ENCODE results near the gene POLE2. TPM values are rescaled to one million over a fixed set of nuclear protein-coding genes. Genes with fewer than 3 reads are reported as not detected.
"Not testable (repeated sequence)": the region's sequence is repeated elsewhere in the genome, so short reads cannot be mapped to it uniquely, and the experiment has no call there.

POLE2 gene
- total RNA-seq, 1 donor from 2014 or later: 0.78 TPM

GRCh38 chr14:49621114-49621881 lies 66.7 kb downstream of the POLE2 start:
- DNase-seq (ENCODE audit: low spot score): peak; percentile 91
- intact Hi-C loops (cut with DNase I): loop anchor here (2.0 kb wide), 1 partner anchor 14 kb away; the partner anchor contains the start of gene DNAAF2

- peak; percentile 99 for DNase-seq (ENCODE audit: low spot score)
- intact Hi-C loops (cut with DNase I): loop anchor here (2.0 kb wide), 1 partner anchor 14 kb away; the partner anchor contains the start of gene DNAAF2
Observed at GRCh38 chr14:49620182-49621113, 67.6 kb downstream of the POLE2 start, which contains the start of the genes MGAT2 and RPL36AL. MGAT2 (plus strand) TSS chr14:49620799; CDS start chr14:49621269, 470 bp downstream. RPL36AL (minus strand) TSS chr14:49620626; CDS start chr14:49619104, 1,522 bp downstream.

GRCh38 chr14:49619730-49620129 lies 68.3 kb downstream of the POLE2 start:
- no peak for DNase-seq (ENCODE audit: low spot score)
- intact Hi-C loops (cut with DNase I): loop anchor here (2.0 kb wide), 1 partner anchor 15 kb away; the partner anchor contains the start of gene DNAAF2

GRCh38 chr14:49619273-49619672 lies 68.7 kb downstream of the POLE2 start:
- DNase-seq (ENCODE audit: low spot score); intact Hi-C loops (cut with DNase I): not testable (repeated sequence)

GRCh38 chr14:49617852-49618519 lies 70.0 kb downstream of the POLE2 start:
- intact Hi-C loops (cut with DNase I): no loop called here
- no peak for DNase-seq (ENCODE audit: low spot score)

- DNase-seq (ENCODE audit: low spot score): no peak
- intact Hi-C loops (cut with DNase I): no loop called here
Observed at GRCh38 chr14:49615776-49616175, 72.2 kb downstream of the POLE2 start.

- intact Hi-C loops (cut with DNase I): no loop called here
- no peak for DNase-seq (ENCODE audit: low spot score)
Observed at GRCh38 chr14:49614196-49614595, 73.8 kb downstream of the POLE2 start.

GRCh38 chr14:49612671-49613070 lies 75.3 kb downstream of the POLE2 start:
- no peak for DNase-seq (ENCODE audit: low spot score)
- intact Hi-C loops (cut with DNase I): no loop called here

- DNase-seq (ENCODE audit: low spot score): no peak
- intact Hi-C loops (cut with DNase I): no loop called here
Observed at GRCh38 chr14:49612251-49612650, 75.8 kb downstream of the POLE2 start.

GRCh38 chr14:49607583-49607982 lies 80.4 kb downstream of the POLE2 start:
- intact Hi-C loops (cut with DNase I): no loop called here

GRCh38 chr14:49598485-49599300 lies 89.3 kb downstream of the POLE2 start, which contains the start of gene LRR1:
LRR1 (plus strand) TSS chr14:49598940; CDS start chr14:49599021, 81 bp downstream.
- intact Hi-C loops (cut with DNase I): no loop called here
- DNase-seq (ENCODE audit: low spot score): peak; percentile 95

More at GRCh38 chr14:49607583-49607982, 80.4 kb downstream of the POLE2 start:
- DNase-seq (ENCODE audit: low spot score): no peak

- DNase-seq (ENCODE audit: low spot score): no peak
- intact Hi-C loops (cut with DNase I): no loop called here
Observed at GRCh38 chr14:49598189-49598484, 89.9 kb downstream of the POLE2 start.

GRCh38 chr14:49594347-49595091 lies 93.5 kb downstream of the POLE2 start:
- DNase-seq (ENCODE audit: low spot score): no peak

More at GRCh38 chr14:49594347-49595091, 93.5 kb downstream of the POLE2 start:
- intact Hi-C loops (cut with DNase I): no loop called here

Other genes with a start within 250 kb of the POLE2 start
- 612 TPM for gene RPS29, start 101.8 kb downstream of the POLE2 start, total RNA-seq
- gene LRR1, start 89.3 kb downstream of the POLE2 start, total RNA-seq: 4.7 TPM
- gene RPL36AL, start 67.6 kb downstream of the POLE2 start, total RNA-seq: 135 TPM
- 20.0 TPM for gene MGAT2, start 67.4 kb downstream of the POLE2 start, total RNA-seq
- 4.8 TPM for gene DNAAF2, start 53.0 kb downstream of the POLE2 start, total RNA-seq
- 6.6 TPM for gene KLHDC1, start 4.9 kb upstream of the POLE2 start, total RNA-seq
- 77.2 TPM for gene KLHDC2, start 79.9 kb upstream of the POLE2 start, total RNA-seq
- 54.0 TPM for gene NEMF, start 164.6 kb upstream of the POLE2 start, total RNA-seq
- 33.2 TPM for gene ARF6, start 204.9 kb upstream of the POLE2 start, total RNA-seq